GM18873 (cell line): ENCODE data around the gene ZDHHC13.
"Not testable (repeated sequence)": the region's sequence is repeated elsewhere in the genome, so short reads cannot be mapped to it uniquely, and the experiment has no call there.

Source experiments
- ATAC-seq: cut with Tn5 transposase; IDR thresholded peaks from one replicate; pipeline ENCODE4 v1.9.1; 2021; ENCODE audit warnings: mild to moderate bottlenecking, moderate library complexity, moderate number of reproducible peaks; ENCODE audit not compliant: unreplicated experiment, low FRiP score

The ZDHHC13 gene

GRCh38 chr11:19094859-19095258, 22.1 kb upstream of the ZDHHC13 start:
- ATAC-seq, result no peak

- no peak for ATAC-seq
Measured at GRCh38 chr11:19099093-19099492, 17.9 kb upstream of the ZDHHC13 start.

GRCh38 chr11:19100885-19101284, 16.1 kb upstream of the ZDHHC13 start:
- no peak for ATAC-seq

- ATAC-seq, result no peak
Measured at GRCh38 chr11:19101796-19102520, 15.0 kb upstream of the ZDHHC13 start.

- no peak for ATAC-seq
Measured at GRCh38 chr11:19102521-19102900, 14.5 kb upstream of the ZDHHC13 start.

- ATAC-seq, result no peak
Measured at GRCh38 chr11:19105011-19105410, 12.0 kb upstream of the ZDHHC13 start.

GRCh38 chr11:19107125-19107524, 9.8 kb upstream of the ZDHHC13 start:
- ATAC-seq, result no peak

GRCh38 chr11:19110295-19110694, 6.7 kb upstream of the ZDHHC13 start:
- ATAC-seq, result no peak

GRCh38 chr11:19111809-19112208, 5.2 kb upstream of the ZDHHC13 start:
- ATAC-seq, result no peak

GRCh38 chr11:19116276-19116970, 545 bp upstream of the ZDHHC13 start:
- ATAC-seq, result no peak

GRCh38 chr11:19117760-19118097, 761 bp downstream of the ZDHHC13 start:
- no peak for ATAC-seq

- ATAC-seq, result no peak
Measured at GRCh38 chr11:19121646-19122045, 4.7 kb downstream of the ZDHHC13 start.

- no peak for ATAC-seq
Measured at GRCh38 chr11:19122960-19123615, 6.1 kb downstream of the ZDHHC13 start.

- not testable (repeated sequence) for ATAC-seq
Measured at GRCh38 chr11:19126562-19127325, 9.8 kb downstream of the ZDHHC13 start.

GRCh38 chr11:19134004-19134403, 17.0 kb downstream of the ZDHHC13 start:
- ATAC-seq, result no peak

- not testable (repeated sequence) for ATAC-seq
Measured at GRCh38 chr11:19136884-19137283, 19.9 kb downstream of the ZDHHC13 start.

- no peak for ATAC-seq
Measured at GRCh38 chr11:19145319-19145718, 28.4 kb downstream of the ZDHHC13 start.

- no peak for ATAC-seq
Measured at GRCh38 chr11:19156892-19157291, 39.9 kb downstream of the ZDHHC13 start.

GRCh38 chr11:19160847-19161246, 43.9 kb downstream of the ZDHHC13 start:
- ATAC-seq, result no peak

- ATAC-seq, result no peak
Measured at GRCh38 chr11:19161651-19162050, 44.7 kb downstream of the ZDHHC13 start.

- no peak for ATAC-seq
Measured at GRCh38 chr11:19162951-19163505, 46.1 kb downstream of the ZDHHC13 start.
